Activated naive CD4-positive, alpha-beta T cell treated with anti-CD3 and anti-CD28 coated beads, Interleukin-2, amount 50 U/mL, for 72 hours (primary cell): ENCODE results near the gene NIN. TPM values are rescaled to one million over a fixed set of nuclear protein-coding genes. Genes with fewer than 3 reads are reported as not detected.

Experiments
- ATAC-seq, 2 donors: fragments of 150-1000 bp; cut with Tn5 transposase; 2 replicates each; pipeline ENCODE4 v1.10.0; 2021; ENCODE audit warnings: mild to moderate bottlenecking in 2 of 2, moderate library complexity in 2 of 2
- DNase-seq, 2 donors: peaks; one replicate each; pipeline ENCODE4 v3.0.0; 2021 to 2022; ENCODE audit warnings: low spot score in 2 of 2
- H3K27ac Mint-ChIP-seq, 2 donors: one replicate each; pipeline ENCODE4 v1.8.0; 2022; ENCODE audit warnings: mild to moderate bottlenecking in 2 of 2, mixed read lengths in 2 of 2
- H3K36me3 Mint-ChIP-seq, 2 donors: one replicate each; pipeline ENCODE4 v1.8.0; 2022; ENCODE audit warnings: mixed read lengths in 2 of 2
- H3K9me3 Mint-ChIP-seq, 2 donors: one replicate each; pipeline ENCODE4 v1.8.0; 2022; ENCODE audit warnings: mixed read lengths in 2 of 2
- total RNA-seq, 2 donors: library from RNA; stranded (reverse); gene quantifications; one replicate each; pipeline ENCODE4 v1.2.3, GENCODE V29; 2022

Gene NIN
- total RNA-seq, 2 donors from 2014 or later: 29.5 to 61.4 TPM

- peaks cover 25 to 38% of the 10 kb centered on the region in 2 donors for H3K36me3 Mint-ChIP-seq
- ATAC-seq (no peak), DNase-seq (no peak)
- no peak overlapping the region for H3K27ac Mint-ChIP-seq
- H3K9me3 Mint-ChIP-seq: no peaks in the 10 kb centered on the region
These were observed 62.3 kb downstream of the NIN start for GRCh38 chr14:50768680-50769079.

- Mint-ChIP-seq H3K27ac (no peak overlapping the region), H3K9me3 (no peaks in the 10 kb centered on the region), H3K36me3 (peaks cover 28 to 38% of the 10 kb centered on the region in 2 donors)
- ATAC-seq (no peak), DNase-seq (no peak)
These were observed 64.5 kb downstream of the NIN start for GRCh38 chr14:50766338-50766886.

GRCh38 chr14:50763382-50764007 lies 67.5 kb downstream of the NIN start:
- ATAC-seq (no peak), DNase-seq (no peak)
- Mint-ChIP-seq H3K36me3 (peaks cover 38 to 40% of the 10 kb centered on the region in 2 donors), H3K27ac (peak overlapping the region in 1 of 2 donors; percentile 77), H3K9me3 (no peaks in the 10 kb centered on the region)

GRCh38 chr14:50762931-50763300 lies 68.0 kb downstream of the NIN start:
- peaks cover 32 to 34% of the 10 kb centered on the region in 2 donors for H3K36me3 Mint-ChIP-seq
- DNase-seq: no peak
- ATAC-seq: no peak
- H3K27ac Mint-ChIP-seq: peak overlapping the region in 1 of 2 donors; percentile 77
- no peaks in the 10 kb centered on the region for H3K9me3 Mint-ChIP-seq

GRCh38 chr14:50762001-50762930 lies 68.7 kb downstream of the NIN start:
- ATAC-seq (peak; percentile 99), DNase-seq (peak in 1 of 2 donors; percentile 61)
- Mint-ChIP-seq H3K36me3 (peaks cover 32 to 34% of the 10 kb centered on the region in 2 donors), H3K27ac (peak overlapping the region; percentile 56 to 77), H3K9me3 (no peaks in the 10 kb centered on the region)

- peaks cover 27 to 32% of the 10 kb centered on the region in 2 donors for H3K36me3 Mint-ChIP-seq
- DNase-seq: no peak
- no peak overlapping the region for H3K27ac Mint-ChIP-seq
- no peaks in the 10 kb centered on the region for H3K9me3 Mint-ChIP-seq
- no peak for ATAC-seq
These were observed 71.0 kb downstream of the NIN start for GRCh38 chr14:50759800-50760543.

GRCh38 chr14:50758945-50759344 lies 72.0 kb downstream of the NIN start:
- no peak overlapping the region for H3K27ac Mint-ChIP-seq
- peaks cover 27 to 32% of the 10 kb centered on the region in 2 donors for H3K36me3 Mint-ChIP-seq
- DNase-seq (no peak), ATAC-seq (no peak)
- H3K9me3 Mint-ChIP-seq: no peaks in the 10 kb centered on the region

GRCh38 chr14:50758305-50758704 lies 72.7 kb downstream of the NIN start:
- peaks cover 27 to 29% of the 10 kb centered on the region in 2 donors for H3K36me3 Mint-ChIP-seq
- H3K27ac Mint-ChIP-seq: no peak overlapping the region
- DNase-seq (no peak), ATAC-seq (no peak)
- H3K9me3 Mint-ChIP-seq: no peaks in the 10 kb centered on the region

- DNase-seq (no peak), ATAC-seq (no peak)
- Mint-ChIP-seq H3K36me3 (peaks cover 26 to 27% of the 10 kb centered on the region in 2 donors), H3K9me3 (no peaks in the 10 kb centered on the region), H3K27ac (no peak overlapping the region)
These were observed 73.3 kb downstream of the NIN start for GRCh38 chr14:50757702-50758101.

GRCh38 chr14:50756300-50756699 lies 74.7 kb downstream of the NIN start:
- ATAC-seq (no peak), DNase-seq (no peak)
- H3K9me3 Mint-ChIP-seq: no peaks in the 10 kb centered on the region
- peaks cover 16 to 18% of the 10 kb centered on the region in 2 donors for H3K36me3 Mint-ChIP-seq
- no peak overlapping the region for H3K27ac Mint-ChIP-seq

- peak in 1 of 2 donors; percentile 90 for ATAC-seq
These were observed 80.6 kb downstream of the NIN start for GRCh38 chr14:50750323-50750722.

GRCh38 chr14:50745401-50746058 lies 85.4 kb downstream of the NIN start:
- no peak for ATAC-seq
- peak overlapping the region in 1 of 2 donors; percentile 77 for H3K27ac Mint-ChIP-seq
- no peaks in the 10 kb centered on the region for H3K9me3 Mint-ChIP-seq
- no peak for DNase-seq
- peaks cover 11 to 29% of the 10 kb centered on the region in 2 donors for H3K36me3 Mint-ChIP-seq

More at GRCh38 chr14:50750323-50750722, 80.6 kb downstream of the NIN start:
- Mint-ChIP-seq H3K9me3 (no peaks in the 10 kb centered on the region), H3K27ac (peak overlapping the region in 1 of 2 donors; percentile 10), H3K36me3 (peaks cover 5 to 20% of the 10 kb centered on the region in 2 donors)
- DNase-seq: no peak

GRCh38 chr14:50744231-50744630 lies 86.7 kb downstream of the NIN start:
- DNase-seq (no peak), ATAC-seq (no peak)
- no peak overlapping the region for H3K27ac Mint-ChIP-seq
- H3K36me3 Mint-ChIP-seq: peaks cover 6 to 25% of the 10 kb centered on the region in 2 donors
- H3K9me3 Mint-ChIP-seq: no peaks in the 10 kb centered on the region

GRCh38 chr14:50741567-50741966 lies 89.4 kb downstream of the NIN start:
- peaks cover 11 to 35% of the 10 kb centered on the region in 2 donors for H3K36me3 Mint-ChIP-seq
- DNase-seq (no peak), ATAC-seq (peak in 1 of 2 donors; percentile 58)
- H3K27ac Mint-ChIP-seq: peak overlapping the region; percentile 74 to 82
- no peaks in the 10 kb centered on the region for H3K9me3 Mint-ChIP-seq

GRCh38 chr14:50740856-50741255 lies 90.1 kb downstream of the NIN start:
- peak overlapping the region; percentile 74 to 90 for H3K27ac Mint-ChIP-seq
- ATAC-seq (no peak), DNase-seq (no peak)
- H3K9me3 Mint-ChIP-seq: no peaks in the 10 kb centered on the region
- H3K36me3 Mint-ChIP-seq: peaks cover 11 to 35% of the 10 kb centered on the region in 2 donors

GRCh38 chr14:50739186-50739585 lies 91.8 kb downstream of the NIN start:
- ATAC-seq: no peak

More at GRCh38 chr14:50739186-50739585, 91.8 kb downstream of the NIN start:
- DNase-seq: no peak
- Mint-ChIP-seq H3K9me3 (no peaks in the 10 kb centered on the region), H3K36me3 (peaks cover 11 to 35% of the 10 kb centered on the region in 2 donors), H3K27ac (peak overlapping the region in 1 of 2 donors; percentile 74)
